GM23248 (cell line): ENCODE data around the gene TNFRSF8.

Experiments used
- EZH2 ChIP-seq: fragments of 200-600 bp; sonication (generic); IDR thresholded peaks from 2 replicates; pipeline ENCODE4 v1.6.1; 2018; ENCODE audit warnings: antibody characterized with exemption, mild to moderate bottlenecking; ENCODE audit not compliant: insufficient read depth, poor library complexity, severe bottlenecking
- EZH2phosphoT487 ChIP-seq: fragments of 200-600 bp; sonication (generic); IDR thresholded peaks from 2 replicates; pipeline ENCODE4 v1.6.1; 2018; ENCODE audit warnings: antibody characterized with exemption, moderate library complexity, mild to moderate bottlenecking, low read depth; ENCODE audit not compliant: insufficient read depth

DNA sequence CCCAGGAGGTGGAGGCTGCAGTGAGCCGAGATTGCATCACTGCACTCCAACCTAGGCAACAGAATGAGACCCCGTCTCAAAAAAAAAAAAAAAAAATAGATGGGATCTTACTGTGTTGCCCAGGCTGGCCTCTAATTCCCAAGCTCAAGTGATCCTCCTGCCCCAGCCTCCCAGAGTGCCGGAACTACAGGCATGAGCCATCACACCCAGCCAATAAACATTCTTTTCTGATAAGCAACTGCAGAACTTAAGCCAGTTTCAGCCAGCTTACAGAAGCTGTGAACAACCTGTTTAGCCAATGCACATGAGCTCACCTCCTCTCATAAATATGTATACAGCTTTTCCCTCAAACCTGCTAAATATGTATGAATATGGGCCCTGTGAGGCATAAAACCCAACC is 46.9 kb upstream of the TNFRSF8 start:
- no peak for TF ChIP-seq EZH2
- TF ChIP-seq EZH2phosphoT487 = no peak
